Osteoblast (primary cell): Measurements from ENCODE around the gene NAA10. TPM values are rescaled to one million over a fixed set of nuclear protein-coding genes. Genes with fewer than 3 reads are reported as not detected.

Experiments
- DNase-seq: peaks from one replicate; pipeline ENCODE4 v3.0.0; 2011; ENCODE audit warnings: low spot score, mixed read lengths; ENCODE audit not compliant: insufficient read length; ENCODE audit errors: missing footprints
- H2AFZ ChIP-seq: 2 replicates; pipeline ENCODE4 v1.6.0; 2011; ENCODE audit warnings: mild to moderate bottlenecking, low read length
- H3K27ac ChIP-seq: 2 replicates; pipeline ENCODE4 v1.5.1; 2011; ENCODE audit warnings: mild to moderate bottlenecking, low read depth, low read length, moderate library complexity
- H3K27me3 ChIP-seq: 2 replicates; pipeline ENCODE4 v1.6.0; 2012; ENCODE audit warnings: mild to moderate bottlenecking, control low read depth, inconsistent platforms, low read length, moderate library complexity; ENCODE audit not compliant: insufficient read depth
- H3K36me3 ChIP-seq: 2 replicates; pipeline ENCODE4 v1.5.1; 2011; ENCODE audit warnings: mild to moderate bottlenecking, low read length, control low read depth, moderate library complexity; ENCODE audit not compliant: insufficient read depth
- H3K4me1 ChIP-seq: 2 replicates; pipeline ENCODE4 v1.5.1; 2011; ENCODE audit warnings: mild to moderate bottlenecking, low read length, control low read depth, moderate library complexity; ENCODE audit not compliant: insufficient read depth
- H3K4me2 ChIP-seq: 2 replicates; pipeline ENCODE4 v1.6.0; 2011; ENCODE audit warnings: mild to moderate bottlenecking, low read length; ENCODE audit not compliant: insufficient read depth
- H3K4me3 ChIP-seq: fragments of 200-600 bp; sonication (generic); 3 replicates; pipeline ENCODE4 v1.5.1; 2012; ENCODE audit warnings: mild to moderate bottlenecking, low read length, inconsistent platforms; ENCODE audit not compliant: insufficient read depth
- H3K79me2 ChIP-seq: 2 replicates; pipeline ENCODE4 v1.6.0; 2012; ENCODE audit warnings: mild to moderate bottlenecking, low read length, control low read depth, inconsistent platforms; ENCODE audit not compliant: insufficient read depth
- H3K9me3 ChIP-seq: 2 replicates; pipeline ENCODE4 v1.5.1; 2011; ENCODE audit warnings: low read depth, low read length, control low read depth
- H4K20me1 ChIP-seq: 2 replicates; pipeline ENCODE4 v1.6.0; 2012; ENCODE audit warnings: mild to moderate bottlenecking, low read length, control low read depth; ENCODE audit not compliant: insufficient read depth
- total RNA-seq: library from RNA; depleted of rRNA; stranded (reverse); fragments of >200 nt; gene quantifications from 2 replicates; pipeline ENCODE4 v1.2.3, GENCODE V29; 2012
- TF ChIP-seq, protein P1 (sequence below): IDR thresholded peaks from 2 replicates; pipeline ENCODE4 v1.5.1; 2011; ENCODE audit warnings: mild to moderate bottlenecking, low read depth, low read length, moderate library complexity; ENCODE audit errors: extremely low read depth

The NAA10 gene
- total RNA-seq, 1 donor, result 43.4 TPM

DNA sequence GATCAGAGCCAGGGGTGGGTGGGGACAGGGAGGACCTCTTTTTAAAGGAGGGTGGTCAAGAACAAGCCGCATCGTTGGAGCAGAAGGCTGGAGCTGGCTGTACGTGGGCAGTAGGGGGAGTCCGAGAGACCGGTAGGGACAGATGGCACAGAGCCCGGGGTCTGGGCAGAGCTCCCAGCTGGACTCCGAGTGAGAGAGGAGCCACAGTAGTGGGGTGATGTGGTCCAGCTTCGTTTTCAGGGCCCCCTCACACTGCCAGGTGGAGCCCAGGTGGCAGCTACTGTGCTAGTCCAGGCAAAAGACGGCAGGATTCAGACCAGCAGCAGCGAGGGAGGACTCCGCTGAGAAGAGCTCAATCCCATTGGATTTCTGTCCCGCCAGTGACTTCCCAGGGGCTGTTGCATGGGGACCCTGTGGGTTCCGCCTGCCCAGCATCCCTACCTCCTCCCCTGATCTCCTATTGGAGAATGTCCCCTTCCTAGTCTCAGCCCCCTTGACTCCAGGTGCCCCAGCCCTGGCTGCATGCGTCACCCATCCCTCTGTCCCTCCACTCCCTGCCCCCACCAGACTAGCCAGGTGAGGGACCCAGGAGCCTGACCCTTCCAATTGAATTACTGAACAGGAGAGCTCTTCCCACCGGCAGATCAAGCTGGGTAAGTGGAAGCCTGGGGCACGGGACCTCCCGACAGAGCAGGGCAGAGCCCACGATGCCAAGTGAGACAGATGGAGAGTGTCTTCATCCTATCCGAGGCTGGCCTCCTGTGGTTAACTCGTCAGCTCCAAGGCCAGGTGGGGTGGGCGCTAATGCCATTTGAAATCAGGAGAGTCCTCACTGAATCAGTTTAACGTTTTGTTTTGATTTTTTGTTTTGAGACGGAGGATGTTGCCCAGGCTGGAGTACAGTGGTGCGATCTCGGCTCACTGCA is 11.6 kb downstream of the NAA10 start:
- peak; percentile 97 for DNase-seq
- no peaks in the 10 kb centered on the region for H3K79me2 ChIP-seq
- H3K9me3 ChIP-seq, result no peaks in the 10 kb centered on the region
- H2AFZ ChIP-seq, result no peak overlapping the region
- no peak overlapping the region for H3K4me2 ChIP-seq
- H3K36me3 ChIP-seq, result no peaks in the 10 kb centered on the region
- H3K27ac ChIP-seq, result no peak overlapping the region
- peaks cover 12% of the 10 kb centered on the region for H3K27me3 ChIP-seq
- peaks cover 4% of the 10 kb centered on the region for H4K20me1 ChIP-seq
- no peak overlapping the region for H3K4me3 ChIP-seq
- TF ChIP-seq, protein P1, sequence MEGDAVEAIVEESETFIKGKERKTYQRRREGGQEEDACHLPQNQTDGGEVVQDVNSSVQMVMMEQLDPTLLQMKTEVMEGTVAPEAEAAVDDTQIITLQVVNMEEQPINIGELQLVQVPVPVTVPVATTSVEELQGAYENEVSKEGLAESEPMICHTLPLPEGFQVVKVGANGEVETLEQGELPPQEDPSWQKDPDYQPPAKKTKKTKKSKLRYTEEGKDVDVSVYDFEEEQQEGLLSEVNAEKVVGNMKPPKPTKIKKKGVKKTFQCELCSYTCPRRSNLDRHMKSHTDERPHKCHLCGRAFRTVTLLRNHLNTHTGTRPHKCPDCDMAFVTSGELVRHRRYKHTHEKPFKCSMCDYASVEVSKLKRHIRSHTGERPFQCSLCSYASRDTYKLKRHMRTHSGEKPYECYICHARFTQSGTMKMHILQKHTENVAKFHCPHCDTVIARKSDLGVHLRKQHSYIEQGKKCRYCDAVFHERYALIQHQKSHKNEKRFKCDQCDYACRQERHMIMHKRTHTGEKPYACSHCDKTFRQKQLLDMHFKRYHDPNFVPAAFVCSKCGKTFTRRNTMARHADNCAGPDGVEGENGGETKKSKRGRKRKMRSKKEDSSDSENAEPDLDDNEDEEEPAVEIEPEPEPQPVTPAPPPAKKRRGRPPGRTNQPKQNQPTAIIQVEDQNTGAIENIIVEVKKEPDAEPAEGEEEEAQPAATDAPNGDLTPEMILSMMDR, result peak; percentile 49
- H3K4me1 ChIP-seq, result no peaks in the 10 kb centered on the region

DNA sequence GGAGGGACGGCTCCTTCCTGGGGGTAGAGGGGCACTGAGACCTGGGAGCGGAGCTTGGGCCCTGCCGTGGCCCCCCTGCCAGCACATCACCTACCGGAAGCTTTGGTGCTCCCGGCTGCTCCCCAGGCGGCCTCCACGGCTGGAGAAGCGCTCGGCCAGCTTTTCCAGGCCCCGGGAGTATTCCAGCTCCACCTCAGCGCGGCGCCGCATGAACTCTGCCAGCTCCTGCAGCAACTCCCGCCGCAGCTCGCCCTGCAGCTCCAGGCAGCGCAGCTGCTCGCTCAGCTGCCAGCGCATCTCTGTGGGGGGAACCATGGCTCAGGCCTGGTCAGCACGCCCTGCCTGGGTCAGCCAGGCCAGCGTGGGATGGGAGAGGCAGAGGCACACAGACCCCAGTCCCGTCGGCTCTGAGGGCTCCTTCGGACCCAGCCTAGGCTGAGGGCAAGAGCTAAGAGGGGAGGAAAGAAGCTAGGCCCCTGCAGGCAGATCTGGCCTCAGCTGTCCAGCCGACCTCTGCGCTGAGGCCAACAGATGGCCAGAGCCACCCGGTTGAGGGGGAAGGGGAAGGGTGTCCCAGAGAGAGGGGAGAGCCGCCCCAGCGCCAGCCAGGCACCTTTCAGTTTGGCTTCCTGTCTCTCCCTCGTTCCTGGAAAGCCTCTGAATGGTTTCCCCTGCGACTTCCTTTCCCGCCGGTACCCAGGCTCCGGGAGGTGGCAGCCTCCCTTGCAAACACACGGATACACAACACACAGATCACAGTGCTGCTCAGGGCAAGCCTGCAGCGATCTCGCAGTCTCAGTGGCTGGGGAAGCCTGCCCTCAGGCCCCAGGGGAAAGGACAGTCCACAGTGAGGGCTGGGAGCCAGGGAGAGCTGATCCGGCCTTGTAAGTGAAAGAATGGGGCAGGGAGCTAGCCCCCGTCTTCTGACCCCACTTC is 13.1 kb downstream of the NAA10 start:
- no peak overlapping the region for H3K4me2 ChIP-seq
- peaks cover 12% of the 10 kb centered on the region for H3K27me3 ChIP-seq
- DNase-seq, result peak; percentile 81
- H3K4me3 ChIP-seq, result no peak overlapping the region
- H3K79me2 ChIP-seq, result no peaks in the 10 kb centered on the region
- H3K36me3 ChIP-seq, result no peaks in the 10 kb centered on the region
- no peak overlapping the region for H2AFZ ChIP-seq
- H3K27ac ChIP-seq, result no peak overlapping the region
- H3K9me3 ChIP-seq, result no peaks in the 10 kb centered on the region
- no peaks in the 10 kb centered on the region for H3K4me1 ChIP-seq
- H4K20me1 ChIP-seq, result peaks cover under 1% of the 10 kb centered on the region
- TF ChIP-seq, protein P1, result no peak

DNA sequence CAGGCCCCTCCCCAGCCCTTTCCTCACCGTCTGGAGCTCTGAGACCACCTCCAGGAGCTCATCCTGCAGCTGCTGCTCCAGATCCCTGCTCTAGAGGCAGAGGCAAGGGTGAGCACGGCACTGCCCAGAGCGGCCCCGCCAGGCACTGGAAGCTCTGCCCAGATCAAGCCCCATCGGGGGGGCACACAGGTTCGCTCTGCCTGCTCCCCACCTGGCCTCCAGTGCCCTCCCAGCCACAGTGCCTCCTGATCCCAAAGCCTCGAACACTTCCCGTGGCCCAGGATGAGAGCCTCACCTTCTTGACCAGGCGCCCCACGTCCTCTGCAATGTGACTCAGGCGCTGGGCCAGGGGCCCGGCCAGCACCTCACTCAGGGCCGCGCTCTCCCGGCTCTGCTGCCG is 13.8 kb downstream of the NAA10 start:
- DNase-seq, result peak; percentile 81
- no peak overlapping the region for H3K27ac ChIP-seq

More for the DNA sequence above, 13.8 kb downstream of the NAA10 start:
- H3K4me1 ChIP-seq, result no peaks in the 10 kb centered on the region
- no peaks in the 10 kb centered on the region for H3K79me2 ChIP-seq
- no peaks in the 10 kb centered on the region for H3K9me3 ChIP-seq
- H4K20me1 ChIP-seq, result no peaks in the 10 kb centered on the region
- H3K4me2 ChIP-seq, result no peak overlapping the region
- H3K4me3 ChIP-seq, result no peak overlapping the region
- H3K27me3 ChIP-seq, result peaks cover 12% of the 10 kb centered on the region
- H2AFZ ChIP-seq, result no peak overlapping the region
- TF ChIP-seq, protein P1, result no peak
- H3K36me3 ChIP-seq, result no peaks in the 10 kb centered on the region
